Choroid plexus epithelial cell (primary cell): ENCODE results near the gene GDPD2.

Experiments
- DNase-seq: peaks from one replicate; pipeline ENCODE4 v3.0.0-alpha.2; 2010; ENCODE audit warnings: low read depth
- H3K4me3 ChIP-seq: 2 replicates; pipeline ENCODE4 v1.5.1; 2011; ENCODE audit warnings: low read depth, mild to moderate bottlenecking, control low read depth, low read length, moderate library complexity
- TF ChIP-seq, protein P1 (sequence below): conservative IDR thresholded peaks from 2 replicates; pipeline ENCODE4 v1.5.1; 2011; ENCODE audit warnings: low read depth, mild to moderate bottlenecking, control low read depth, inconsistent platforms, low read length, moderate library complexity

Gene GDPD2

DNA sequence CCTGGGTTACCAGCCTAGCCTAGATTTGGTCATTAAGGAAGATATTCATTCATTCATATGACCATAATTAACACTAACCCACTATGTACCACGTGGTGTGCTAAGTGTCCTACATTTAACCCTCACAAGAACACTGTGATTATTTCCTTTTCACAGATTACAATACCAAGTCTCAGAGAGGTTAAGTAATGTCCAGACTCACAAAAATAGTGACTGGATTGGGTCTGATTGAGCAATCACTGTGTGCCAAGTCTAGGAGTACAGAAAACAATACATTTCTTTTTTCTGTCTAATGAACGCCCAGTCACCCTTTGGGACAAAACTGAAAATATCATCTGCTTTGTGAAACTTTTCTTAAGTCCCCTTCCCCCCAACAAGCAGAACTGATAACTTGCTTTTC lies 13.9 kb downstream of the GDPD2 start:
- no peak for DNase-seq
- TF ChIP-seq, protein P1, sequence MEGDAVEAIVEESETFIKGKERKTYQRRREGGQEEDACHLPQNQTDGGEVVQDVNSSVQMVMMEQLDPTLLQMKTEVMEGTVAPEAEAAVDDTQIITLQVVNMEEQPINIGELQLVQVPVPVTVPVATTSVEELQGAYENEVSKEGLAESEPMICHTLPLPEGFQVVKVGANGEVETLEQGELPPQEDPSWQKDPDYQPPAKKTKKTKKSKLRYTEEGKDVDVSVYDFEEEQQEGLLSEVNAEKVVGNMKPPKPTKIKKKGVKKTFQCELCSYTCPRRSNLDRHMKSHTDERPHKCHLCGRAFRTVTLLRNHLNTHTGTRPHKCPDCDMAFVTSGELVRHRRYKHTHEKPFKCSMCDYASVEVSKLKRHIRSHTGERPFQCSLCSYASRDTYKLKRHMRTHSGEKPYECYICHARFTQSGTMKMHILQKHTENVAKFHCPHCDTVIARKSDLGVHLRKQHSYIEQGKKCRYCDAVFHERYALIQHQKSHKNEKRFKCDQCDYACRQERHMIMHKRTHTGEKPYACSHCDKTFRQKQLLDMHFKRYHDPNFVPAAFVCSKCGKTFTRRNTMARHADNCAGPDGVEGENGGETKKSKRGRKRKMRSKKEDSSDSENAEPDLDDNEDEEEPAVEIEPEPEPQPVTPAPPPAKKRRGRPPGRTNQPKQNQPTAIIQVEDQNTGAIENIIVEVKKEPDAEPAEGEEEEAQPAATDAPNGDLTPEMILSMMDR = no peak
- H3K4me3 ChIP-seq = no peak overlapping the region

DNA sequence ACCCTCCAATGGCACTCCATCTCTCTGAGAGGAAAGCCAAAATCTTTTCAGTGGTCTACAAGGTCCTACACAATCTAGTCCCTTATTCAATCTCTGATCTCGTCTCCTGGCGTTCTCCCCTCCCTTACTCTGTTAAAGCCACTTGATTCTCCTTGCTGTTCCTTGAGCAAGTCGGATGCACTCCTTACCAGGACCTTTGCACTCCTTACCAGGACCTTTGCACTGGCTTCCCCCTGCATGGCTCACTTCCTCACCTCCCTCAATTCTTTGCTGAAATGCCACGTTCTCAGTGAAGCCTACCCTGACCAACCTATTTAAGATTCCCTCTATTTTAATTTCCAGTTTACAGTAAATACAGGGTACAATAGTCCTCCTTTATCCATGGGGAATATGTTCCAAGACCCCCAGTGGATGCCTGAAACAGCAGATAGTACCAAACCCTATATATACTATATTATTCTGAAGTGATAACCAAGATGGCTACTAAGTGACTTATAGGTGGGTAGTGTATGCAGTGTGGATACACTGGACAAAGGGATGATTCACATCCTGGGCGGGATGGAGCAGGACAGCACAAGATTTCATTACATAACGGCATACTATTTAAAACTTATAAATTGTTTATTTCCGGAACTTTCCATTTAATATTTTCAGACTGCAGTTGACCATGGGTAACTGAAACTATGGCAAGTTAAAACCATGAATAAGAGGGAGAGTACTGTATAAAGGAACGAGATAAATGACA lies 15.0 kb downstream of the GDPD2 start:
- TF ChIP-seq, protein P1 = no peak
- no peak overlapping the region for H3K4me3 ChIP-seq
- DNase-seq = peak; percentile 13

DNA sequence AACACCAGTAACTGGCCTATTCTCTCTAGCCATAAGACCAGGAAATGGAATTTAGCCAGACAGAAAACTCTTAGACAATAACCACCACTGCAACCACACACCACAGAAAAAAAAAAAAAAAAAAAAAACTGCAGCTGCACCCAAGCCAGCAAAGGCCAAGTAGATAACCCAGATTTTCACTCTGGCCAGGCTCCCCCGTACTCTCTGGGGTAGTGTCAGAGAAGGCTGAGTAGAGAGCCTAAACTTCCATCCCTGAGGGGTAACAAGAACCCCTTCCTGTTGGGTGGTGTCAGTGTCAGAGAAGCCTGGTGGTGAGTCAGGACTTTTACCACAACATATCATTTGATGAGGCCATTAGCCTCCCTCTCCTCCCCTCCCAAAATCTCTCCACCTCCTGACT lies 15.9 kb downstream of the GDPD2 start:
- TF ChIP-seq, protein P1 = no peak
- no peak for DNase-seq
- H3K4me3 ChIP-seq = no peak overlapping the region

DNA sequence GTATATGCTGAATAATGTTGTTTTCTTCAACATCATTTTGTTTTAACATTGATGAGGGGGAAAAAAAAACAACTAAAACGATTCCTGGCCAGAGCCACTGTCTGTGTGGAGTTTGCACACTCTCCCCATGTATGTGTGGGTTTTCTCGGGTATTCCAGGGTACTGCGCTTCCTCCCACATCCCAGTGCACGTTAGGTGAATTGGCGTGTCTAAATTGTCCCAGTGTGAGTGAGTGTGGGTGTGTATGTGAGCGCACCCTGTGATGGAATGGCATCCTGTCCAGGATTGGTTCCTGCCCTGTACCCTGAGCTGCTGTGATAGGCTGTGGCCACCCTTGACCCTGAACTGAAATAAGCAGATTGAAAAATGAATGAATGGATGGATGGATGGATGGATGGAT lies 19.1 kb downstream of the GDPD2 start:
- no peak for DNase-seq
- TF ChIP-seq, protein P1 = no peak
- no peak overlapping the region for H3K4me3 ChIP-seq

DNA sequence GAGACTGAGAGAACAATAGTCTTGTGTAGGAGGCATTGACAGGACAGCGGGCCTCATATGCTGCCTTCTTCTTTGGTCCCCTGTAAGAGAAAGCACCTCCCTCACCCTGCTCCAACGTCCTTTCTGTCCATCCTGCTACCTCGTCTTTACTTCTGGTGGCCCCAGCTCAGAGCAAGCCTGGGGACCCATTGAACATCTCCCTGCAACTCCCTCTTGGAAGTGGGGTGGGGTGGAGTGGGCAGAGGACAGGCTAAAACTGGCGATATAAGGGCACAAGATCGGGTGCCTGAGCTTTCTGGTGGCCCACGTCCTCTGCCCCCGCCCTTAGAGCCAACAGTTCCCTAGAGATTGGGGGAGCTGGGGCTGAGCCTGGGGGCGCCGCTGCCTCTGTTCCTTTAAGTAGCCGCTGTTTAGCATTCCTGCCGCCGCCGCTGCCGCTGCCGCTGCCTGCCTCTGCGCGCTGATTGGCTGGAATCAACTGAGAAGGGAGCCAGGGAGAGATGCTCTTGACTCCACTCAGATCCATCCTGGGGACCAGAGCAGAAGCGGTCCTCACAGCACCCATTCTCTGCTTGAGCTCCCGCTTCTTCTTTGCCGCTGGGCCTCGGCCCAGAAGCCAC lies 21.3 kb downstream of the GDPD2 start, which contains the start of gene DLG3:
DLG3 (plus strand) TSS at position 510 of the 620 bp plus-strand sequence. CDS start 367 bp downstream, outside the sequence.
- peak; percentile 55 for DNase-seq
- TF ChIP-seq, protein P1 = no peak
- no peak within 1 kb of the TSS for H3K4me3 ChIP-seq

DNA sequence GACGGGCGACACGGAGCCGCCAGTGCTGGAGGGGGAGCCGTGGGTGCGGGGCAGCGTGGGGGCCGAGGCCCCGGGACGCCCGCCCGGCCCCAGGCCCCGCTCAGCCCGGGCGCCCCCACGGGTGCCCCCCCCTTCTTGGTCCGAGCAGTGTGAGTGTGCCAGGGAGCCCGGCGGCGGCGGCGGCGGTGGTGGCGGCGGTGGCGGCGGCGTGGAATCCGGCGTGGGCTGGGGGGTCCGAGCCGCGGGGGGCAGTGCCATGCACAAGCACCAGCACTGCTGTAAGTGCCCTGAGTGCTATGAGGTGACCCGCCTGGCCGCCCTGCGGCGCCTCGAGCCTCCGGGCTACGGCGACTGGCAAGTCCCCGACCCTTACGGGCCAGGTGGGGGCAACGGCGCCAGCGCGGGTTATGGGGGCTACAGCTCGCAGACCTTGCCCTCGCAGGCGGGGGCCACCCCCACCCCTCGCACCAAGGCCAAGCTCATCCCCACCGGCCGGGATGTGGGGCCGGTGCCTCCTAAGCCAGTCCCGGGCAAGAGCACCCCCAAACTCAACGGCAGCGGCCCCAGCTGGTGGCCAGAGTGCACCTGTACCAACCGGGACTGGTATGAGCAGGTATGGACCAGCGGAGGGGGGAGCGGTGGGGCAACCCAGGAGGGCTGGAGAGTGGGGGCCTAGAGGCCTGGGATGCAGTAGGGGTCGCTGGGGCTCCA lies 22.0 kb downstream of the GDPD2 start:
- DNase-seq = no peak
- TF ChIP-seq, protein P1 = no peak
- H3K4me3 ChIP-seq = no peak overlapping the region
